ENCODE measurements around the gene TUBGCP2.

GRCh38 chr10:133299224-133299623, 9.4 kb downstream of the TUBGCP2 start:
- TF ChIP-seq HDGF (IDR thresholded peaks at IDR 0.05; ENCODE audit: borderline replicate concordance) = no peak
- no peak for TF ChIP-seq BHLHE40 (IDR thresholded peaks at IDR 0.05; ENCODE audit: borderline replicate concordance)
- no peak for TF ChIP-seq NFRKB (IDR thresholded peaks at IDR 0.05)
- TF ChIP-seq FOXK2 (IDR thresholded peaks at IDR 0.05) = no peak
- no peak for TF ChIP-seq FOXA1 (IDR thresholded peaks at IDR 0.05)
- TF ChIP-seq SUZ12 (IDR thresholded peaks at IDR 0.05) = no peak
- TF ChIP-seq TARDBP (IDR thresholded peaks at IDR 0.05) = no peak
- no peak for TF ChIP-seq SP1 (IDR thresholded peaks at IDR 0.05)
- TF ChIP-seq ELF4 (IDR thresholded peaks at IDR 0.05) = no peak
- no peak for TF ChIP-seq CTBP1 (IDR thresholded peaks at IDR 0.05; ENCODE audit: borderline replicate concordance)
- TF ChIP-seq ZNF384 (IDR thresholded peaks at IDR 0.05) = no peak
- TF ChIP-seq LEF1 (IDR thresholded peaks at IDR 0.05; ENCODE audit: borderline replicate concordance) = no peak
- no peak for TF ChIP-seq L3MBTL2 (conservative IDR thresholded peaks at IDR 0.05)
